Measurements from ENCODE around the gene TTC34.
"Not testable (repeated sequence)": the region's sequence is repeated elsewhere in the genome, so short reads cannot be mapped to it uniquely, and the experiment has no call there.

DNA sequence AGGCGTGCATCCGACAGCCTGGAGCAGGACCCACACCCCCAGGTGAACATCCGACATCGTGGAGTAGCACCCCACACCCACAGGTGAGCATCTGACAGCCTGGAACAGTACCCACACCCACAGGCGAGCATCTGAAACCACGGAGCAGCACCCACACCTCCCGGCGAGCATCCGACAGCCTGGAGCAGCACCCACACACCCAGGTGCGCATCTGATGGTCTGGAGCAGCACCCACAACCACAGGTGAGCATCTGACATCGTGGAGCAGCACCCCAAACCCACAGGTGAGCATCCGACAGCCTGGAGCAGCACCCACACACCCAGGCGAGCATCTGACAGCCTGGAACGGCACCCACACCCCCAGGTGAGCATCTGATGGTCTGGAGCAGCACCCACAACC lies 46.1 kb downstream of the TTC34 start:
- not testable (repeated sequence) for TF ChIP-seq EZH2 (IDR thresholded peaks at IDR 0.05; ENCODE audit: insufficient read depth, poor library complexity, severe bottlenecking); EZH2phosphoT487 (IDR thresholded peaks at IDR 0.05; ENCODE audit: insufficient read depth, low read depth)

Data from GM23248 (cell line).